GM12864 (cell line): ENCODE data around the gene OR2T10.

ENCODE experiments used
- DNase-seq: peaks from one replicate; pipeline ENCODE4 v3.0.0-alpha.2; 2011; ENCODE audit warnings: low read depth
- H3K4me3 ChIP-seq: 2 replicates; pipeline ENCODE4 v1.5.1; 2011; ENCODE audit warnings: mild to moderate bottlenecking, low read depth, low read length, control low read depth
- TF ChIP-seq, protein P1 (sequence below): IDR thresholded peaks from 2 replicates; pipeline ENCODE4 v1.5.1; 2011; ENCODE audit warnings: low read depth, mild to moderate bottlenecking, moderate library complexity, low read length, control low read depth, inconsistent platforms; ENCODE audit errors: missing control alignments

OR2T10 gene

DNA sequence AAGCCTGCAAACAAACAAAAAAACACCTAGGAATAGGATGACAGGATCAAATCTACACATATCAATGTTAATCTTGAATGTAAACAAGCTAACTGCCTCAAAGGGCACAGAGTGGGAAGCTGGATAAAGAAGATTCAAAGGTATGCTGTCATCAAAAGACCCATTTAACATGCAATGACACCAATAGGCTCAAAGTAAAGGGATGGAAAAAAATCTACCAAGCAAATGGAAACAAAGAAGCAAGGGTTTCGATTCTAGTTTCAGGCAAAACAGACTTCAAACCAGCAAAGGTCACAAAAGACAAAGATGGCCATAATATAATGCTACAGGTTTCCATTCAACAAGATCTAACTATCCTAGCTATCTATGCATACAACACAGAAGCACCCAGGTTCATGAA is 16.2 kb upstream of the OR2T10 start:
- H3K4me3 ChIP-seq: no peak overlapping the region
- TF ChIP-seq, protein P1, sequence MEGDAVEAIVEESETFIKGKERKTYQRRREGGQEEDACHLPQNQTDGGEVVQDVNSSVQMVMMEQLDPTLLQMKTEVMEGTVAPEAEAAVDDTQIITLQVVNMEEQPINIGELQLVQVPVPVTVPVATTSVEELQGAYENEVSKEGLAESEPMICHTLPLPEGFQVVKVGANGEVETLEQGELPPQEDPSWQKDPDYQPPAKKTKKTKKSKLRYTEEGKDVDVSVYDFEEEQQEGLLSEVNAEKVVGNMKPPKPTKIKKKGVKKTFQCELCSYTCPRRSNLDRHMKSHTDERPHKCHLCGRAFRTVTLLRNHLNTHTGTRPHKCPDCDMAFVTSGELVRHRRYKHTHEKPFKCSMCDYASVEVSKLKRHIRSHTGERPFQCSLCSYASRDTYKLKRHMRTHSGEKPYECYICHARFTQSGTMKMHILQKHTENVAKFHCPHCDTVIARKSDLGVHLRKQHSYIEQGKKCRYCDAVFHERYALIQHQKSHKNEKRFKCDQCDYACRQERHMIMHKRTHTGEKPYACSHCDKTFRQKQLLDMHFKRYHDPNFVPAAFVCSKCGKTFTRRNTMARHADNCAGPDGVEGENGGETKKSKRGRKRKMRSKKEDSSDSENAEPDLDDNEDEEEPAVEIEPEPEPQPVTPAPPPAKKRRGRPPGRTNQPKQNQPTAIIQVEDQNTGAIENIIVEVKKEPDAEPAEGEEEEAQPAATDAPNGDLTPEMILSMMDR: no peak
- no peak for DNase-seq

DNA sequence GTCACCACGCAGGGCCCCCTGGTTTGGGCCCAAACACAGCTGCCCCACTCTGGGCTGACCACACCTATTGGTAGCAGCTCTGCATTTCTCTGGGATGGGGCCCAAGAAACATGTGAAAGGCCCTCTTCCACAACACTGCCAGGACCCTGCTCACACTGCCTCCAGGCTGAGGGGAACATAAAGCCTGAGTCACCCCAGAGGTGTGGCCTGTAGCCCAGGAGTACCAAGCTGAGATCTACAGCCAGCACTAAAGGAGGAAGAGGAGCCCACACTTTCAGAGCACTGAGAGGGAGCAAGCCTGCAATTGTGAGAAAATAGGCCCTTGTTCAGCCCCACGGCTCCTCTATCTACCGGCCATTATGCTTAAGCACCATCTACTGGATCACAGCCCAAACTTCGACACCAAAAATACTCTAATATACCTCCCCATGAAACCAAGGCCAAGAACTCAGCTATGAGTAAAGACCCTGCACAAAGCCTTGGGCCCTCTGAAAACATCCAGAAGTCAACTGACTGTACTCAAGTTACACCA is 14.4 kb upstream of the OR2T10 start:
- no peak overlapping the region for H3K4me3 ChIP-seq
- no peak for DNase-seq
- TF ChIP-seq, protein P1: no peak

DNA sequence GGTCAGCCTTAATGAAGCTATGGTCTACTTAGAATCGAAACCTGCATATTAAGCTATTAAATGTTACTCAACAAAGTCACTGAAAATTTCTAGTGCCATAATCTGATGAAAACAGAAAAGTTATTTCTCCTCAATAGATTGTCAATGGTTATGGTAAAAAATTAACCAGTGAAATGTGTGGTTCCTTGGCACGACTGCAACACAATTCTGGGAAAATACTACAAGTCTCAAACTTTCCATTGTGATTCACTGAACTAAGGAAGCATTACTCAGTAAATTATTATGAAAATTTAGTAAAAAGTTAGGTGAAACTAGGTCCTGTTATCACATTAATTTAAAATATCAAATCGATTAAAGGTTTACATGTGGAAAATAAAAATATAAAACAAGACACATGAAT is 12.8 kb upstream of the OR2T10 start:
- no peak for DNase-seq
- TF ChIP-seq, protein P1: no peak
- no peak overlapping the region for H3K4me3 ChIP-seq

DNA sequence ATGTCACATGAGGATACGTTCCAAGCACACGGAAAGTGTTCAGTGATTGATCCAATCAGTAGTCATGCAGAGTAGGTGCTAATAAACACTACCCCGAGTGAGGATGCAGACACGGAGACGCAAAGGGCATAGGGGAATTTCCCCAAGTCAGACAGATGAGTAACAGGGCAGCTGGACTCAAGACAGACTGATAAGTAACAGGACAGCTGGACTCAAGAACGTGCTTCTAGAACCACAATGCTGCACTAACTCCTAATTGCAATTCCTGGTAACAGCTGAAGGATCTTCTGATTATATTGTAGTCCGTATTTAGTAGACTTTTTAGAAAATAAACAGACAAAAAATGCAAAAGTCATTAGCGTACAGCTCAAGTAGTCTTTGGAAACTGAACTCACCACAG is 1.9 kb upstream of the OR2T10 start:
- no peak for DNase-seq
- H3K4me3 ChIP-seq: no peak overlapping the region
- TF ChIP-seq, protein P1: no peak

DNA sequence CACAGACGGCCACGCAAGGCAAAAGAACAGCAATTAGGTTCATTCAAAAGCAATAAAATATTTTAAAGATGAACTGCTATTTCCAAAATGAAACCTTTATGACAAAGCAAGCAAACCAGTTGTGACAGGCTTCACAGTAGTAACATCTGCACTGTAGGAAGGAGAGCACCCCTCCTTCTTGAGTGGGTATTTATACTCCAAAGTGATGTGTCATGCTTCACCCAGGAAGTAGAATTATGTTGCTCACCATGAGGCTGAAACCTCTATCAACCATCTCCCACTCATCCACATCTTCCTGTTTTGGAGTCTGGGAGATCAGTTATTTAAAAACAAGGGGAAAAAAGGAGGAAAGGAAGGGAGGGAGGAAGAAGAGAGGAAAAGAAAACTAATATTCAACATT is 885 bp downstream of the OR2T10 start:
- no peak for DNase-seq
- TF ChIP-seq, protein P1: no peak
- no peak overlapping the region for H3K4me3 ChIP-seq

DNA sequence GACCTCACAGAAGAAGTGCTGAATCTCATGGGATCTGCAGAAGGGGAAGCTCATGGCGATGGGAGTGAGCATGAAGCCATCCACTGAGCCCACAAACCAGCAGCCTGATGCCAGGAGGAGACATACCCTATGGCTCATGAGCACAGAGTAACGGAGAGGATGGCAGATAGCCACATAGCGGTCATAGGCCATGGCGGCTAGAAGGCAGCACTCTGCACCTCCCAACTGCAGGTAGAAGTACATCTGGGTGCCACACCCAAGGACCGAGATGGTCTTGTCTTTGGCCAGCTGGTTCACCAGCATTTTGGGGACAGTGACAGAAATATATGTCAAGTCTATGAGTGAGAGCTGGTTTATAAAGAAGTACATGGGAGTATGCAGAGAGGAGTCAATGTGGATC is 4.3 kb downstream of the OR2T10 start:
- no peak overlapping the region for H3K4me3 ChIP-seq
- DNase-seq: no peak
- TF ChIP-seq, protein P1: no peak

DNA sequence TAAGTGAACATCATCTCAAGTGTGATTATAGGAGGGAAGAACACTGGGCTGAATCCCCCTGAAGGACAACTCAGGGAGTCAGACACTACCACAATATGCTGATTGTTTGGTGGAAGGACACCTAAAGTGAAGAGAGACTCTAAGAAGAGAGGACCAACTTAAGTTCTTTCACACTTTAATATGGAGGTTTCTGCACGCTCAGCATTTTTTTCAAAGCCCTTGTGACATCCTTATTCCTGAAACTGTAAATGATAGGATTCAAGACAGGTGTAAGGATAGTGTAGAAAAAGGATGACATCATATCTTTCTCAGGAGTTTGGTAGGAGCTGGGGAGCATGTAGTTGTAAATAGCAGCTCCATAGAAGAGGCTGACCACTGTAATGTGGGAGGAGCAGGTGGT is 4.8 kb downstream of the OR2T10 start:
- DNase-seq: no peak
- no peak overlapping the region for H3K4me3 ChIP-seq
- TF ChIP-seq, protein P1: no peak
